RPMI8226 (cell line): ENCODE results near the gene CLIC2.
"Not testable (repeated sequence)": the region's sequence is repeated elsewhere in the genome, so short reads cannot be mapped to it uniquely, and the experiment has no call there.

Experiments
- DNase-seq: peaks from one replicate; pipeline ENCODE4 v3.0.0-alpha.2; 2015

The CLIC2 gene

GRCh38 chrX:155334486-155335336 is at the start of gene CLIC2:
CLIC2 (minus strand) TSS chrX:155334614; CDS start chrX:155334427, 187 bp downstream.
- peak; percentile 87 for DNase-seq

GRCh38 chrX:155382529-155382967 is 48.1 kb upstream of the CLIC2 start:
- DNase-seq, result not testable (repeated sequence)

- DNase-seq, result not testable (repeated sequence)
These were observed 47.6 kb upstream of the CLIC2 start, which contains the start of gene F8A2 for GRCh38 chrX:155381843-155382528. F8A2 (plus strand) TSS chrX:155382095; CDS start chrX:155382115, 20 bp downstream.

- DNase-seq, result not testable (repeated sequence)
These were observed 45.4 kb upstream of the CLIC2 start for GRCh38 chrX:155379802-155380201.

DNA sequence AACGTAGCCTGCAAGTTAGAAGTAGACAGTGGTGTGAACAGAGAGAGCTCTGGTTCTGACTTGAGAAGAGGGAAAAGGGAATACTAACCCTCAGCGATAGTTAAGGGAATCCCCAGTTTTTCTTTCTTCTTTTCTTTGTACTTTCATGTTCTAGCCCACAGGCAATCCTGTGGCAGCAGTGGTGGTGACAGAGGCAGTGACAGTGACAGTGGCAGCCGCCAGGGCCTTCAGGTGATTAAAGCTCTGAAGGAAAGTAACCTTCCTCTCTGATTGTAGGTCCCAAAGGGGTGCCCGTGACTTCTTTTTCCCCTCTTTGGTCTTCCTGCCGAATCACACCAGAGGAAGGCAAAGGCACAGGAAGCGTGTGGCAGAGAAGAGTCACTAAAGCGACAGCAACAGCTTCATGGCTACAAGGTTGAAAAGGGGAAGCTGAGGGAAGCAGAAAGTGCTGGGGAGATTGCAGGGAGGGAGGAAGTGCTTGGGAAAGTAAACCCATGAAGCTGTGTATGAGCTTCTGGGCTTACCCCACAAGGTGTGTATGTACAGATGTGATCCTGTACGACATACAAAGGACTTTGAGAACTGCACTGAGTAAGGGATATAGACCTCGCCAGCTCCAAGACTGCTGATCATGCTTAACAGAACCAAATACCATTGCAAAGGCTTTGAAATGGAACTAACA is 39.5 kb upstream of the CLIC2 start:
- not testable (repeated sequence) for DNase-seq

DNA sequence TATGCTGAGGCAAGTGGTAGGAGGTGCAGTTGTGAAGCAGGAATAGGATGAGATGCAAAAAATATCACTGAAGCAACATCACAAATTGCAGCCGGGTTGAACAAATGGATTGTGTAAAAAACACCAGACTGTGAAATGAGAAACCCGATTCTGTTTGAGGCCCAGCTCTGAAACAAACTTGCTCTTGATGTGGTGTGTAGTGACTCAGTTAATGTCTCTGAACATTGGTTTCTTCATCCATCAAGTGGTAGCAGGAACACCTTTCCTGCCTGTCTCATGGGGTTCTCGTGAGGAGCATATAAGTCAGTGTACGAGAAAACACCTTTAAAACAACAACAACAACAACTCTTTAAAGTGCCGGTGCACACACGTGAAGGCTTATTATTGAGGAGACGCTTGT is 29.3 kb upstream of the CLIC2 start:
- not testable (repeated sequence) for DNase-seq

DNA sequence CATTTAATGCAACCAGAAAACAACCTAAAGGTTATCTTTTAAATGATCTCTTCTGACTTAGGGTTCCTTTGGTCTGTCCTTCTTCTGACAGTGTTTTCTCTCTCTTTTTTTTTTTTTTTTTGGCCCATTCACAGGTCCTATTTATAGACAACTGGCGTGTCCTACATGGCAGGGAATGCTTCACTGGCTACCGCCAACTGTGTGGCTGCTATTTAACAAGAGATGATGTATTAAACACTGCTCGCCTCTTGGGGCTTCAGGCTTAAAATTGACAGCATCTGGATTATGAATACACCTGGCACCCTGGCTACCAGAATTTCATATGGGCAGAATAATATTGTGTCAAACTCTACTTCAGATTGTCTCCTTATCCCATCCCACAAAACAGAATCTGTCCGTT is 15.0 kb upstream of the CLIC2 start:
- DNase-seq, result not testable (repeated sequence)

DNA sequence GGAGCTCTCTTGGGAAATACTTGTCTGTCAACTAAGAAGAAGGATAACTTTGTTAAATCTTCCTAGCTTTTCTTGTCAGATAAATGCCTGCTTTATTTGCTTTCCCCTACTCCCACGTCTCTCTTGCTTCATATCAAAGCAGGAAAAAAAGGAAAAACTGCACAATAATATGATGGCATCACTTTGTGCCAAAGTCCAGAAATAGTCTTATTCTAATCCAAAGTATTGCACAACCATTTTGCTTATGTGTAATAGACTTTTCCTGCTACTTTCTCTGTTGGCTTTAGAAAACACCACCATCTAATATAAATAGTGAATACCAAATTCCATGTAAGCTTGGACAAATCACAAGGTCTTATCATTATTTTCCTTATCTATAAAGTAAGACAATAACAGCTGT is 11.3 kb upstream of the CLIC2 start:
- not testable (repeated sequence) for DNase-seq

GRCh38 chrX:155335337-155335712 is 911 bp upstream of the CLIC2 start:
- not testable (repeated sequence) for DNase-seq

GRCh38 chrX:155333544-155334100 is 792 bp downstream of the CLIC2 start:
- peak; percentile 2 for DNase-seq

DNA sequence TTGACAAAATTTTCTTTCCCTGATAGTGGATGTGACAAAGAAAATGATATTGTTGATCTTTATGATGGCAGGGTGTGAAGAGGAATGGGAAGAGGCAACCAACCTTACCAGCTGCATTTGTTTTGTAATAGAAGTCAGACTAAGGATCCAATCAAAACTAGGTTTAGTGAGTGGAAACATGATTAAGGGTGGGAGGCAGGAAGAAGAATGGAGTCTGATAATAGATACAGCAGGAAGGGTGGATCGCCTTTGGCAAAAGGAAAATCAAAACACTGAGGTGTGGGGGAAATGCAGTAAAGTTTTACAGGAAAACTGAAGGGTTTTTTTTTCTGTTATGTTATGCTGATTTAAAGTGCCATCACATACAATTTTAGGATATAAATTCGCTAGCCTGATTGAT is 3.4 kb downstream of the CLIC2 start:
- no peak for DNase-seq

GRCh38 chrX:155329293-155329692 is 5.1 kb downstream of the CLIC2 start:
- DNase-seq, result no peak

DNA sequence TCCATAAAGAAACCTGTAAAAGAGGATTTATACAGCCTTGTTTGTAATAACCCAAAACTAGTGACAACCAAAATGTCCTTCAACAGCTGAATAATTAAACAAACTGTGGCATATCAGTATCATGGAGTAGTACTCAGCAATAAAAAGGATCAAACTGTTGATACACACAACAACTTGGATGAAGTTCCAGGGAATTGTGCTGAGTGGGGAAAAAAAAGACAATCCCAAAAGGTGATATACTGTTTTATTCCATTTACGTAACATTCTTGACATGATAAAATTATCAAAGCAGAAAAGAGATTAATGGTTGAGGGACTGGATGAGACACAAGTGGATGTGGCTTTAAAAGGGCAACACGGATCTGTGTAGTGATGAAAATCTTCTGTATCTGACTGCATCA is 7.8 kb downstream of the CLIC2 start:
- DNase-seq, result no peak

GRCh38 chrX:155314260-155314659 is 20.2 kb downstream of the CLIC2 start:
- DNase-seq, result no peak

- no peak for DNase-seq
These were observed 20.6 kb downstream of the CLIC2 start for GRCh38 chrX:155313766-155314165.

DNA sequence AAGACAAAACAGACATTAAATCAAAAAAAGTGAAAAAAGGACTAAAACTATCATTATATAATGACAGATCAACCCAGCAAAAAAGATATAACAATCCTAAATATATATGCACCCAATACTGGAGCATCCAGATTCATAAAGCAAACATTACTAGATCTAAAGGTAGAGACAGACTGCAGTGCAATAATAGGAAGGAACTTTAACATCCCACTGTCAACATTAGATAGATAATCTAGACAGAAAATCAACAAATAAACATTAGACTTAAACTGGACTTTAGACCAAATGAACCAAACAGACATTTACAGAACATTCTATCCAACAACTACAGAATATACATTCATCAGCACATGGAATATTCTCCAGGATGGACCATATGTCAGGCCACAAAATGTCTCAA is 40.6 kb downstream of the CLIC2 start:
- no peak for DNase-seq

DNA sequence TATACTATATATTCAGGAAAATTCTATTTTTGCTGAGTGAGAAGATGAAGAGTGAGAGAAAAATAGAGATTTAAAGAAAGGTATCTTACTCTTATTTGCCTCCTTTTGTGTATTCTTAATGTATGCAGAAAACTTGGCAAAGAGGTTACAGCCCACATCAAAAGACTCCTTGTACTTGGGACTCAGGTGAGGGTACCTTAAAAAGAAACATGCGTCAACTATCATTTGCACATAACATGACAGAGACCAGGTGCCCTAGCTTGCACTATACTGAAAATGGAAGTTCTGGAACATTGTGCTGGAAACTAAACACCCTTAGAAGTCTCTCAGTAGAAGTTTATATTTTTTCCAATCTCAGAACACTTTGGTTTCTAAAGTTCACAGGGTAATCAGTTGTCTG is 54.5 kb downstream of the CLIC2 start:
- no peak for DNase-seq

GRCh38 chrX:155270969-155271368 is 63.4 kb downstream of the CLIC2 start:
- DNase-seq, result no peak

DNA sequence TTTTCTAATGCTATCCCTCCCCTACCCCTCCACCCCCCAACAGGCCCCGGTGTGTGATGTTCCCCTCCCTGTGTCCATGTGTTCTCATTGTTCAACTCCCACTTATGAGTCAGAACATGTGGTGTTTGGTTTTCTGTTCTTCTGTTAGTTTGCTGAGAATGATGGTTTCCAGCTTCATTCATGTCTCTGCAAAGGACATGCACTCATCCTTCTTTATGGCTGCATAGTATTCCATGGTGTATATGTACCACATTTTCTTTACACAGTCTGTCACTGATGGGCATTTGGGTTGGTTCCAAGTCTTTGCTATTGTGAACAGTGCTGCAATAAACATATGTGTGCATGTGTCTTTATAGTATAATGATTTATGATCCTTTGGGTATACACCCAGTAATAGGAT is 66.4 kb downstream of the CLIC2 start:
- not testable (repeated sequence) for DNase-seq

GRCh38 chrX:155266439-155266838 is 68.0 kb downstream of the CLIC2 start:
- DNase-seq, result no peak

- peak; percentile 72 for DNase-seq
These were observed 70.4 kb downstream of the CLIC2 start, which contains the start of gene RAB39B for GRCh38 chrX:155263854-155264628. RAB39B (minus strand) TSS chrX:155264491; CDS start chrX:155264288, 203 bp downstream.
